ENCODE measurements around the gene TRPV3.

DNA sequence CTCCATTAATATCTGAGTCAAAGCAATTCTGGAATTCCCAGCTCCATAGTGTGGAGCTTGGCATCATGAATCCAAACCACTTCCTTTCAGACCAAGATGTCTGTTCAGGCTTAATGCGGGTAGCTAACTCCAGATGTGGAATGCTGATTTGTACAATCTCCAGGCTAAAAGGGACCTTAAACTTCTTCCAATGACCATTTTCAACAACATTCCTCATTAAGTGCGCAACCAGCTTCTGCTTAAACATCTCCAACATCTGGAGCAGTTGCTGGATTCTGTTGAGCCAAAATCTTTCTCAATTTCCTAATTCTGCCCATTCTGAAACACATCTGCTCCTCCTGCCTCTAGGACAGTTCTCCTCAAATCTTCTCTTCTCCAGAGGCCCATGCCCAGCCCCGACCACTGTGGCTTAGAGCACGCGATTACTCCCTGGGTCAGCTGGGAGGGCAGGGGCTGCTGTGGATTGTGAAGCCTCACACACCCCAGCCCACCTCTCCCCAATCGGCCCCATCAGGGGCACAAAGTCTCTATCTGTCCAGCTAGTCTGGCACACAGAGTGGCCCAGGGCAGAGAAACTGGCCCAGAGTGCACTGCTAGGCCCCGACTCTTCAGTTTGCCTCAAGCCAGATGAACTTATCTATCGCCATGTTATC, 45.6 kb downstream of the TRPV3 start:
- TF ChIP-seq, protein P1, sequence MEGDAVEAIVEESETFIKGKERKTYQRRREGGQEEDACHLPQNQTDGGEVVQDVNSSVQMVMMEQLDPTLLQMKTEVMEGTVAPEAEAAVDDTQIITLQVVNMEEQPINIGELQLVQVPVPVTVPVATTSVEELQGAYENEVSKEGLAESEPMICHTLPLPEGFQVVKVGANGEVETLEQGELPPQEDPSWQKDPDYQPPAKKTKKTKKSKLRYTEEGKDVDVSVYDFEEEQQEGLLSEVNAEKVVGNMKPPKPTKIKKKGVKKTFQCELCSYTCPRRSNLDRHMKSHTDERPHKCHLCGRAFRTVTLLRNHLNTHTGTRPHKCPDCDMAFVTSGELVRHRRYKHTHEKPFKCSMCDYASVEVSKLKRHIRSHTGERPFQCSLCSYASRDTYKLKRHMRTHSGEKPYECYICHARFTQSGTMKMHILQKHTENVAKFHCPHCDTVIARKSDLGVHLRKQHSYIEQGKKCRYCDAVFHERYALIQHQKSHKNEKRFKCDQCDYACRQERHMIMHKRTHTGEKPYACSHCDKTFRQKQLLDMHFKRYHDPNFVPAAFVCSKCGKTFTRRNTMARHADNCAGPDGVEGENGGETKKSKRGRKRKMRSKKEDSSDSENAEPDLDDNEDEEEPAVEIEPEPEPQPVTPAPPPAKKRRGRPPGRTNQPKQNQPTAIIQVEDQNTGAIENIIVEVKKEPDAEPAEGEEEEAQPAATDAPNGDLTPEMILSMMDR (IDR thresholded peaks at IDR 0.05; ENCODE audit: low read length) = no peak
- no peak for TF ChIP-seq EZH2 (IDR thresholded peaks at IDR 0.05; ENCODE audit: borderline replicate concordance, low read length)
